Occipital lobe (tissue), 2 donors: ENCODE data around the gene FAF1. TPM values are rescaled to one million over a fixed set of nuclear protein-coding genes. Genes with fewer than 3 reads are reported as not detected.
"Not testable (repeated sequence)": the region's sequence is repeated elsewhere in the genome, so short reads cannot be mapped to it uniquely, and the experiment has no call there.

Experiments used
- DNase-seq: peaks from one replicate; lab custom pipeline; 2025; lab: John Stamatoyannopoulos, UW
- total RNA-seq: library from RNA; depleted of rRNA; stranded (reverse); fragments of >200 nt; gene quantifications from one replicate; pipeline ENCODE4 v1.2.3, GENCODE V29; 2014

FAF1 gene
- total RNA-seq, 1 donor from 2014 or later: 40.4 TPM

DNA sequence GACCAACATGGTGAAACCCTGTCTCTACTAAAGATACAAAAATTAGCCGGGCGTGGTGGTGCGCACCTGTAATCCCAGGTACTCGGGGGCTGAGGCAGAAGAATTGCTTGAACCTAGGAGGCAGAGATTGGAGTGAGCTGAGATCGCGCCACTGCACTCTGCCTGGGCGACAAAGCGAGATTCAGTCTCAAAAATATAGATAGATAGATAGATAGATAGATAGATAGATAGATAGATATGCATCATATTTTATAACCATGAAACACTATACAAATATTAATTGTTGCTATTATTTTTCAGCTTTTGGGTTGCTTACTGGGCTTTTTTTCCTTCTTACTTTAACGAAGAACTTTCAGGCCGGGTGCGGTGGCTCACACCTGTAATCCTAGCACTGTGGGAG is 4.8 kb upstream of the FAF1 start:
- DNase-seq: no peak

DNA sequence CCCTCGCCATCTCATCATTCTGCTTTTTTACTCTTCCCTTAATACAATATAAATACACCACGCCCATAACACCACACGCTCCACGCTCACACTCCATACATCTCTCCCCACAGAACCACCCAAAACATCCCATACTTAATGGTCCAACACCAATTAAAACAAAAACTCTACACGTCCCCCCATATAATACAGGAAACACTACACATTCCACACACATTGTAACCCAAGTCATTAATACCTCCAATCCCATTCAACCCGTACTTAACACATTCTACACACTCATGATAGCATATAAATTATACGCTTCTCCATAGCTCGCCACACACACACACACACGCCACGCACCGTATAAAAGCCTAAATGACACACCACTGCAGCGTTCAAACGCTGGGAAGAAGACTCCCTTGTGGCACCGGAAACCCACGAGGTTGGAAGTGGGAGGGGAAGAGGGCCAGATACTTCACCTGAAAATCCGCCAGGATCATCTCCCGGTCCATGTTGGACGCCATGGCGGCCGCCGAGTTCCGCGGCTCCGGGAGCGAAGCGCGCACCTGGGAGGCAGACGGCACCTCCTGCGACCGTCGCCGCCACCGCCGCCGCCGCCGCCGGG is 659 bp downstream of the FAF1 start:
- no peak for DNase-seq

DNA sequence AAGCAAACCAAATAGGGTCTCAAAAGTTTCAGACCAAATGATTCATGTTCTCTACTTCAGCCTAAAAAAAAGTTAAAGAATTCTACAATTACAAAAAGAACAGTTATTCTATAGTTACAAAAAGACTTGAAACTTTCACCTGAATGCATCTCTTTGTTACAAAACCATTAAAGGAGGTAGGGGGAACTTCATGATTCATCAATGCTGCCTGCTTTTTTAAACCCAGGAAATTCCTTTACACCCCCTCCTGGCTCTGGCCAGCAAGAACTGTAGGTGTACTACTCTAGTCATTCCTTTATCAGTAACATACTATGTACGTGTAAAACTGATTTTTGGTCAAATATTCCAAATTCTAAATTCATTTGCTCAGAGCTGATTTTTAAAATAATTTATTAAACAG is 5.0 kb downstream of the FAF1 start:
- DNase-seq: no peak

DNA sequence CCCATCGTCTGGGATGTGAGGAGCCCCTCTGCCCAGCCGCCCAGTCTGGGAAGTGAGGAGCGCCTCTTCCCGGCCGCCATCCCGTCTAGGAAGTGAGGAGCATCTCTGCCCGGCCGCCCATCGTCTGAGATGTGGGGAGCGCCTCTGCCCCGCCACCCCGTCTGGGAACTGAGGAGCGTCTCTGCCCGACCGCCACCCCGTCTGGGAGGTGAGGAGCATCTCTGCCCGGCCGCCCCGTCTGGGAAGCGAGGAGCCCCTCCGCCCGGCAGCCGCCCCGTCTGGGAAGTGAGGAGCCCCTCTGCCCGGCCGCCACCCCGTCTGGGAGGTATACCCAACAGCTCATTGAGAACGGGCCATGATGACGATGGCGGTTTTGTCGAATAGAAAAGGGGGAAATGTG is 7.5 kb downstream of the FAF1 start:
- not testable (repeated sequence) for DNase-seq

DNA sequence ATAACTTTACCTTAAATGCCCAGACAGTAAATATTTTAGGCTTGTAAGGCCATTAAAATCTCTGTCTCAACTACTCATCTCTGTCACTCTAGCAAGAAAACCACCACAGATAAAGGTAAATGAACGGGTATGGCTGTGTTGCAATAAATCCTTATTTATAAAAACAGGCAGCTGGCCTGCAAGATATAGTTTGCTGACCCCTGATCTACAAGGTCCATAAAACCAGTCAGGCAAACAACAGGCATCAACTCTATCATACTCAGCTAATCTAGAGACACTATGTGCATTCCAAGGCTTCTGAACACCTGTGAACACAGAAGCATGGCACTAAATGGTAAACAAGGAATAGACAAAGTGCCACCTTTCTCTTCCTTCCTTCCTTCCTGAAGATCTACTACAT is 9.7 kb downstream of the FAF1 start:
- no peak for DNase-seq

DNA sequence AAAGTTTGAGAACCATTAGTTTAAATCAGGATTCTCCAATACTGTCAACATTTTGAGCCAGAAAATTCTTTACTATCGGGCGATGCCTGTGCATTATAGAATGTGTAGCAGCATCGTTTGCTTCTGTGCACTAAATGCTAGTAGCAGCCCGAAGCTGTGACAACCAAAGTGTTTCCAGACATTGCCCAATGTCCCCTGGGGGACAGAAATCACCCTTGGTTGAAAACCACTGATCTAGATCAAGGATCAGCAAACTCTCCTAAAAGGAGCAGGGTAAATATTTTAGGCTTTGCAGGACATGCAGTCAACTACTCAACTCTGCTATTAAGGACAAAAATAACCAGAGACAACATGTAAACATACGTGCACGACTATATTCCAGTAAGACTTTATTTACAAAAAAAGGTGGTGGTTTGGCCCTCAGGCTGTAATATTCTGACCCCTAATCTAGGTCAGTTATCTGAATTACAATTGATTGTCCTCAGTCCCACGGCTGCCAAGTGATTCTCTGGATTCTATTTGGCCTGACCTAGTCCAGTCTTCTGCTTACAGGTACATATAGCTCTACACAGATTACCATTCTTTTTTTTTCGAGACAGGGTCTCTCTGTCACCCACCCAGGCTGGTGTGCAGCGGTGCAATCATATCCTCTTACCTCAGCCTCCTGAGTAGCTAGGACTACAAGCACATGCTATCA is 10.6 kb downstream of the FAF1 start:
- DNase-seq: no peak

DNA sequence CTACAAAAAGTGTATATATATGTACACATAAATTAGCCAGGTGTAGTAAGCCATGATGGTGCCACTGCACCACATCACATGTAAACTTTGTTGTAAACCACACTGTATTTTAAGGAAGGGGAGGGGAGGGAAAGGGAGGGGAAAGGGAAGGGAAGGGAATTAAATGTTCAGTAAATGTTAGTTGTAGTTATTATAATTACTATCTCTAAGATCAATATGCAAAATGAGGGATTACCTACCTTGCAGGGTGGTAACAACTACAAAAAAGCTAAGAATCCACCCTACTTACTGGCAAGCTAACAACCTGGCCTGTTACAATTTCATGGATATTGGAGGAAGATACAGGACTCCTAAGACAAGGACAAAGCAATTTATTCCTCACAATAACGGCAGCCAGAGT is 17.7 kb downstream of the FAF1 start:
- no peak for DNase-seq

DNA sequence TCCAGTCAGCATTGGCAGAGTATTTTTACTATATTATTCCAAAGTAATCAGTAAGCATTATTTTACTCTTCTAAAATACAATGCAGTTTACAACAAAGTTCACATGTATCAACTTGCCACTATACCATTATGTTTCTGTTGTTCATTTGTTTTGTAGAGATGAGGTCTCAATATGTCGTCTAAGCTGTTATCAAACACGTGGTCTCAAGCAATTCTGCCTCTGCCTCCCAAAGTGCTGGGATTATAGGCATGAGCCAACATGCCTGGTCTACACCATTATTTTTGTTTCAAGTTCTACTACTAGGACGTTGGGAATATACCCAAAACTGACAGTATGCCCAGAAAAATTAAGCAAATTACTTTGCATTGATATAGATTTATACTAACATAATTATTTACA is 19.8 kb downstream of the FAF1 start:
- no peak for DNase-seq

DNA sequence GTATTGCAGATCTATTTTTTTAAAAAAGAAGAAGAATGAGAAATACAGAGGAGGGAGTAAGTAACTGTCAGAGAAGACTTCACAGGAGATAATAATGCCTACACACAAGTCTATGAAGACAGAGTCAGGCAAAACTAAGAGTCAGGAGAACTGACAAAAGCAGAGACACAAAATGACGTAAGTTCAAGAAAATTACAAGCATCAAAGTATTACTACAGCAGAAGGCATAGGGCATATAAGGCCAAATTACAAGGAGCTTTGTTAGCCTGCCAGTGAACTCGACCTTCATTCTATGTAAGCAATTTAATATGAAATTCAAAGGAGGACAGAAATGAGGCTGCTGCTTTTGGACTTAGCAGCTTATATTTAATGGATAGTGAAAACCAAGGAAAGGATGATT is 23.7 kb downstream of the FAF1 start:
- DNase-seq: no peak

DNA sequence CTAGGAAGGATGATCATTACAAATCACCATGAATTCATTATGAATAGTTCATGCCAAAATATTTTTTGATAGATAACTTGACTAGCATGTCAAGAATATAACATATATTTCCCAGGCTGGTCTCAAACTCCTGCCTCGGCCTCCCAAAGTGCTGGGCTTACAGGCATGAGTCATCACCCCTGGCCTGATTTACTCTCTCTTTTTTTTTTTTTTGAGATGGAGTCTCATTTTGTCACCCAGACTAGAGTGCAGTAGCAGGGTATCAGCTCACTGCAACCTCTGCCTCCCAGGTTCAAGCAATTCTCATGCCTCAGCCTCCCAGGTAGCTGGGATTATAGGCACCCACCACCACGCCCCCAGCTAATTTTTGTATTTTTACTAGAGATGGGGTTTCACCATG is 24.8 kb downstream of the FAF1 start:
- not testable (repeated sequence) for DNase-seq

DNA sequence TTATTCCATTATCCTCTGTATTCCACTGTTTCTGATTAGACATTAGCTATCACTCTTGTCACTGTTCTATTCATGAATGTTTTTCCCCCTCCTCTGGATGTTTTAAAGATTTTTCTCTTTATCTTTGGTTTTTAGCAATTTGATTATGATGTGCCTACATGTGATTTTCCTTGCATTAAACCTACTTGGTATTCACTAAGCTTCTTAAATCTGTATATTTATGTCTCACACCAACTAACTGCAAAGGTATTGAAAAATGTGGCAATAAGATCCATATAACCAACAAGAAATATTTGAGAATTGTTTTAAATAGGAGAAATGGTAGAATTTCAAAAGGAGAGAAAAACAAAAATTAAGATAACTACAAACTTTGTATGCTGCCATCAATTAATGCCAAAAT is 25.2 kb downstream of the FAF1 start:
- DNase-seq: no peak

DNA sequence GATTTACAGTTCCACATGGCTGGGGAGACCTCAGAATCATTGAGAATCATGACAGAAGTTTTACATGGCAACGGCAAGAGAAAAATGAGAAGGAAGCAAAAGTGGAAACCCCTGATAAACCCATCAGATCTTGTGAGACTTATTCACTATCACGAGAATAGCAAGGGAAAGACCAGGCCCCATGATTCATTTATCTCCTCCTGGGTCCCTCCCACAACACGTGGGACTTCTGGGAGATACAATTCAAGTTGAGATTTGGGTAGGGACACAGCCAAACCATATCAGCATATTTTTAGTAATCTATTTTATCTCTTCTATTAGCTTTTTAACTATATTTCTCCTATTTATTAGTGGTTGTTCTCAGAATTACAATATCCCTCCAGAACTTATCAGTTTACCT is 26.3 kb downstream of the FAF1 start:
- not testable (repeated sequence) for DNase-seq

DNA sequence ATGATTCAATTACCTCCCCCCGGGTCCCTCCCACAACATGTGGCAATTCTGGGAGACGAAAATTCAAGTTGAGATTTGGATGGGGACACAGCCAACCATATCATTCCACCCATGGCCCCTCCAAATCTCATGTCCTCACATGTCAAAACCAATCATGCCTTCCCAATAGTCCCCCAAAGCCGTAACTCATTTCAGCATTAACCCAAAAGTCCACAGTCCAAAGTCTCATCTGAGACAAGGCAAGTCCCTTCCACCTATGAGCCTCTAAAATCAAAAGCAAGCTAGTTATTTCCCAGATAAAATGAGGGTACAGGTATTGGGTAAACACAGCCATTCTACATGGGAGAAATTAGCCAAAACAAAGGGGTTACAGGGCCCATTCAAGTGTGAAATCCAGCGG is 28.0 kb downstream of the FAF1 start:
- not testable (repeated sequence) for DNase-seq

DNA sequence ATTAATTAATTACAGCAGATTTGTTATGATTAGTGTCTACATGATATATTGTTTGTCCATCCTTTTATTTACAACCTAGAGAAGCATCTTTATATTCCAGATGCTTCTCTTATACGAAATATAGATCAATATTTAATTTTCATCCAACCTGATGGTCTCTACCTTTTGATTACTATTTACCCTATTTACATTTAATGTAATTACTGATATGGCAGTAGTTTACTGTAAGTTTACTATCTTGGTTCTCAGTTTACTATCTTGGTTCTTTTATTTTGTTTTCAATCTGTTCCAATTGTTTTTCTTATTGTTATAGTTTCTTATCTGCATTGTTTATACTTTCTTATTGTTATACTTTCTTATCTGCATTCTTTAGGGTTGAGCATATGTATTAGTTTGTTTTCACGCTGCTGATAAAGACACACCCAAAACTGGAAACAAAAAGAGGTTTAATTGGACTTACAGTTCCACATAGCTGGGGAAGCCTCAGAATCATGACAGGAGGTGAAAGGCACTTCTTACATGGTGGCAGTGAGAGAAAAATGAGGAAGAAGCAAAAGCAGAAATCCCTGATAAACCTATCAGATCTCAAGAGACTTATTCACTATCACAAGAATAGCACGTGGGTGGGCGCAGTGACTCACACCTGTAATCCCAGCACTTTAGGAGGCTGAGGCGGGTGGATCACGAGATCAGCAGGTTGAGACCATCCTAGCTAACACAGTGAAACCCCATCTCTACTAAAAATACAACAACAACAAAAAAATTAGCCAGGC is 28.9 kb downstream of the FAF1 start:
- DNase-seq: no peak

DNA sequence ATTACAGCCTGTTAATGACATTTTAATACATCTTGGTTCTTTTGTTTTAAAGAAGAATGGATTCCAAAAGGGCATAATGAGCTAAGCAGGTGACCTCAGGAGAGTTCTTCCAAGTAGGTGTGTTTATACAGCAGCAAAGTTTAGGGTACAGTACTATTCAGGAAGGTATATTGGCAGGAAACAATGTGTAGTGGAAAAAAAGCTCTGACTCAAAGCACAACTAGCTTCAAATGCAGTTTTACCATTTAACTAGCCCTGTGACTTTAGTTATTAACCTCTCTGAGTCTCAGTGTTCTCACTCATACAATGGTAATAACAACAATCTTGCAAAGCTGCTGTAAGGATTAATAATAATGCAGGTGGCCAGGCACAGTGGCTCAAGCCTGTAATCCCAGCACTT is 29.9 kb downstream of the FAF1 start:
- DNase-seq: no peak

DNA sequence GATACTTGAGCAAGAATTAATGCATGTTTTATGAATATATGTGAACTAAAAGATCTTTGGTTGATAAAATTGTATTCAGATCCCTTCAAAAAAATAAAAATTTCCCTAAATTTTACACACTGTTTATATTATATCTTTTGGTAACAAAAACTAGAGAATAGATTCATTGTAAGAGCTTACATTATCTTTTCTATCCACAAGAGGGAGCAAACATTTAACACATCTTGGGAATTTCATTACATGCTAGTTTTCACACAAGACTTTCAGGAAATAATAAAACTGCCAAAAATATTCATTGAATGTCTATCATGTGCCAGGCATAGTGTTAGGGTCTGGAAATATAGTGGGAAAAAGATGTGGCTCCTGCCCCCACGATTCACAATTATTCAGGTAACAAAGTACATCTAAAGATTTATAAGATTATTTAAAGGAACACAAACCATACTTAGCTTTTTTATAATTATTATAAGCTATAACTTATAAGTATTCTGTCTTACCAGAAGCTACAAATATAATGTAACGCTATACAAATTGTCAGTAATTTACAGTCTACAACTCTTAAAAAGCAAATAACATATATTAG is 30.6 kb downstream of the FAF1 start:
- DNase-seq: no peak

DNA sequence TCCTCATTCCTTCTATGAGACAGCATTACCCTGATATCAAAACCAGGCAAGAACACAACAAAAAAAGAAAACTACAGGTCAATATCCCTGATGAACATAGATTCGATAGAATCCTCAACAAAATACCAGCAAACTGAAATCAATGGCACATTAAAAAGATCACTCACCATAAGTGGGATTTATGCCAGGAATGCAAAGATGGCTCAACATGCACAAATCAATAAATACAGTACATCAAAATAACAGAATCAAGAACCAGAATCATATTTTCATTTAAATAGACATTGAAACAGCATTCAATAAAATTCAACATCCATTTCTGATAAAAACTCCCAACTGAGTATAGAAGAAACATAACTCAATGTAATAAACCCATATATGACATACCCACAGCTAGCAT is 36.5 kb downstream of the FAF1 start:
- no peak for DNase-seq

DNA sequence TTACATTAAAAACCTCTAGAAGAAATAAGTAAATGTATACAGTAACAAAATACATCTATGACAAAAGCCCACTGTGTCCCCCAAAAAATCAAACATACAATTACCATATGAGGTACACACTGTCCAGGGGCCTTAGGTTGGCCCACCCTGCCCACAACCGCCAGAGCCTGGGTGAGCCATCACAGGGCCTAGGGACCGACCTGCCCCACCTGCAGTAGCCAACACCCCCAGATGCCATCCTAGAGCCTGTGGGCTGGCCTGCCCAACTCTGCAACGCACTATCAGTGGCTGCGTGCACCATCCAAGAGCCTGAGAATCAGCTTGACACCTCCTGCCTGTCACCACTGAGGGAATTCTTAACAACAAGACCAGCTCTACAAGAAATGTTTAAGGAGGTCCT is 39.0 kb downstream of the FAF1 start:
- no peak for DNase-seq

DNA sequence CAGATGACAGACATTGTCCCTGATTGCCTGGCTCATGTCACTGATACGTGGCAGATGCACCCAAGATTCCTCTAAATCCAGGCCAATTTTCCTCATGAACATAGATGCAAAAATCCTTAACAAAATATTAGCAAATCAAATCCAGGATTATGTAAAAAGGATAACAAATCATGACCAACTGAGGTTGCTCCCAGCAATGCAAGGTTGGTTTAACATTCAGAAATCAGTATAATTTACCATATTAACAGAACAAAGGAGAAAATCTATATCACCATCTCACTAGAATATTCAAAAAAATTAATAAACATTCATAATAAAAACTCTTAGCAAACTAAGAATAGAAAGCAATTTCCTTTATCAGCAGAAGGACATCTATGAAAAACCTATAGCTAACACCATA is 39.7 kb downstream of the FAF1 start:
- no peak for DNase-seq

DNA sequence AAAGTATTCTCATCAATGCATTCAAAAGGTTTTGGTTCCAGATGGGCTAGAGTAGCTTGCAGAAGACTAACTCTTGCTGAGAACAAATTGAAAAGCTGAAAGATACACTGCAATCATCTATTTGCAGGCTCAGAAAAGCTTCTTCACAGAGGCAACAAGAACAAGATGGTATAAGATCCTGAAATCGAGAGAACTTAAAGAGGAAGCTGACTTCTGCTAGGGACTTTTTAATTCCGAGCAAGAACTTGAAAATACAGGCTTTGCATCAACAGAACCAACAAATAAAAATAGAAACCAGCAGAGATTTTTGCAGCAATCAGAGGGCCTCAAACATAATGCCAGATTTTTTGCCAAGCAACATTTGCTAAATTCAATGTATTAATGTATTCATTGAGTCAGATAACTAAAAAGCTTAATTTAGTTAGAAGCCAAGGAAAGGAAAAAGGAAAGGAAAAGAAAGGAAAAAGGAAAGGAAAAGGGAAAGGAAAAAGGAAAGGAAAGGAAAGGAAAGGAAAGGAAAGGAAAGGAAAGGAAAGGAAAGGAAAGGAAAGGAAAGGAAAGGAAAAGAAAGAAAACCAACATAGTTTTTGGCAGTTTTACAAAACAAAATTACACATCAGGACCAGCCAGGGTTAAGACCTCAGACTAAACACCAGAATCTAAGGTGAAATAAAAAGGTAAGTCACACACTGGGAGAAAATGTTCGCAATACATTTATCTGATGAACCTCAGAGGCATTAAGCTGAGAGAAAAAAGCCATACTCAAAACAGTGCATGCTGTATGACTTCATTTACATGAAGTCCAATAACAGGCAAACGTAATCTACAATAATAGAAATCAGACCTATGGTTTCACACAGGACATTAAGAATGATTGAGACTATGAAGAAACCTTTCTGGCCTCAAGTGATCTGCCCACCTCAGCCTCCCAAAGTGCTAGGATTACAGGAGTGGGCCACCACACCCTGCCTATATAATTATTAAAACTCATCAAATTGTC is 42.6 kb downstream of the FAF1 start:
- DNase-seq: no peak

DNA sequence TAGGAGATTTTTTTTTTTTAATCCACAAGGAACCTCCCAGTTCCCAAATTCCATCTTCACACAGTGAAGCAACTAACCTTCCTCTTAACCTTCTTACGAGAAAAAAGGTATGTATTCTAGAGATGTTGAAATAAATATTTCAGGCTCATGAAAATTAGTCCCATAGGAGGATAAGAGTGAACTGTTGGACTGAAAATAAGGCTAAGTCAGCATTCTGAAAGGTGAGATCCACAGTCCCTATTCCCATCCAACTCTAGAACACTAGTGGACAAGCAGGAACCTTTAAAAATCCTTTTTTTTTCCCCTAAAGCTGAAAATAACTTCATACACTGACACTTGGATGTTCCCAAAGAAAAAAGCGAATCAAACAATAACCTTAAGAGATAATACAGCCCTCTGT is 44.4 kb downstream of the FAF1 start:
- no peak for DNase-seq
